ENCODE data around the gene DENND2D. TPM values are rescaled to one million over a fixed set of nuclear protein-coding genes. Genes with fewer than 3 reads are reported as not detected.

The DENND2D gene
- total RNA-seq, 1 donor from 2014 or later = 4.4 TPM

DNA sequence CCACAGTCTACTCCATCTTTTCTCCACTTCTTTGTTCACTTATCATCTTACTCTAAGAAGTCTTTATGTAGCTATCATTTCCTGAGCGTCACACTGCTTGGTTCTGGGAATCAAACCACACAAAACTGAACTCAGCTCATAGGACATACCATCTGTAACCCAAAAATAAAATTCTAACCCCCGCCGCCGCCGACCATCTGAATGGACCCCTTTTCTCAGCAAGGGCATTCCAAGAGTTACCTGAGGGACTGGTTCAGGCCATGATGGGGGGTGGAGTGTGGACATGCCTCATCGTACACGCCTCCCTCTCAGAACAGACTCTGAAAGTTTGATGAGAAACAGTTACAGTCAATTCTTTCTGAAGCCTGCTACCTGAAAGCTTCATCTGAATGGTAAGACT is 14.4 kb upstream of the DENND2D start:
- no peaks in the 10 kb centered on the region for H3K4me1 ChIP-seq
- H3K9me3 ChIP-seq = no peaks in the 10 kb centered on the region
- intact Hi-C loops (cut with DNase I) = no loop called here
- no peak for DNase-seq (ENCODE audit: low spot score in 2 of 2)
- H3K36me3 ChIP-seq = no peaks in the 10 kb centered on the region
- no peak overlapping the region for H3K4me3 ChIP-seq
- H3K27ac ChIP-seq = no peak overlapping the region
- no peaks in the 10 kb centered on the region for H3K27me3 ChIP-seq
- TF ChIP-seq, protein P1, sequence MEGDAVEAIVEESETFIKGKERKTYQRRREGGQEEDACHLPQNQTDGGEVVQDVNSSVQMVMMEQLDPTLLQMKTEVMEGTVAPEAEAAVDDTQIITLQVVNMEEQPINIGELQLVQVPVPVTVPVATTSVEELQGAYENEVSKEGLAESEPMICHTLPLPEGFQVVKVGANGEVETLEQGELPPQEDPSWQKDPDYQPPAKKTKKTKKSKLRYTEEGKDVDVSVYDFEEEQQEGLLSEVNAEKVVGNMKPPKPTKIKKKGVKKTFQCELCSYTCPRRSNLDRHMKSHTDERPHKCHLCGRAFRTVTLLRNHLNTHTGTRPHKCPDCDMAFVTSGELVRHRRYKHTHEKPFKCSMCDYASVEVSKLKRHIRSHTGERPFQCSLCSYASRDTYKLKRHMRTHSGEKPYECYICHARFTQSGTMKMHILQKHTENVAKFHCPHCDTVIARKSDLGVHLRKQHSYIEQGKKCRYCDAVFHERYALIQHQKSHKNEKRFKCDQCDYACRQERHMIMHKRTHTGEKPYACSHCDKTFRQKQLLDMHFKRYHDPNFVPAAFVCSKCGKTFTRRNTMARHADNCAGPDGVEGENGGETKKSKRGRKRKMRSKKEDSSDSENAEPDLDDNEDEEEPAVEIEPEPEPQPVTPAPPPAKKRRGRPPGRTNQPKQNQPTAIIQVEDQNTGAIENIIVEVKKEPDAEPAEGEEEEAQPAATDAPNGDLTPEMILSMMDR (IDR thresholded peaks at IDR 0.05) = no peak

DNA sequence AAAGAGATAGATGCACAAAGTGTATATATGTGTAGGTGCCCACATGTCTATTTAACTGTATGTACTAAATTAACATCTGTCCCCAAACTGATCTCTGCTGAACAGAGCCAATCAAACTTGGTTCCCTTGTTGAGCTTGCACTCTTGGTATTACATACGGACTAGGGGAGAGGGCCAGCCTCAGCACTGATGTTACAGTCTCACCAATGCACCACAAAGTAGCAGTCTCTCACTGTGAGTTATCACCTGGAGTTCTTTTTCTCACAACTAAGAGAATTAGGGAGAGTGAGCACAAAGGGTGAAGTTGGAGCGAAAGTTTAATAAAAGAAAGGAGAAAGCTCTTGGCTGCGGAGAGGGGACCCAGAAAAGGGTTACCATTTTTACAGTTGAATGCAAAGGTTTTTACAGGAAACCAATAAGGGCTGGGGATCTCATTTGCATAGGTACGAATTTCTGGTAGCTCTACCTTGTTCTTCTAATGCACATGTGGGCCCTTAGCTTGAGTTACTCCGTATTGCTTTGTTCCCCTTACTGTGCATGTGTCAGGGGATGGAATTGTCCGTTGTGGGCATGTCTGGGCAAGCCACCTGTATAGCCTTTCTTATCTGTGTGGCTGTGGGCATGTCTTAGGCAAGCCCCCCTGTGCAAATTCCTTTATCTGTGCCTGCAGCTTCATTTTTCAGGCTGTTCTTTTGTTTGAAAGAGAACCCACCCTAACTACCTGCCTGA is 13.8 kb upstream of the DENND2D start:
- H3K27me3 ChIP-seq = no peaks in the 10 kb centered on the region
- TF ChIP-seq, protein P1 (IDR thresholded peaks at IDR 0.05) = no peak
- H3K9me3 ChIP-seq = no peaks in the 10 kb centered on the region
- no peak overlapping the region for H3K4me3 ChIP-seq
- no peak overlapping the region for H3K27ac ChIP-seq
- H3K4me1 ChIP-seq = no peaks in the 10 kb centered on the region
- H3K36me3 ChIP-seq = no peaks in the 10 kb centered on the region
- intact Hi-C loops (cut with DNase I) = no loop called here
- no peak for DNase-seq (ENCODE audit: low spot score in 2 of 2)

DNA sequence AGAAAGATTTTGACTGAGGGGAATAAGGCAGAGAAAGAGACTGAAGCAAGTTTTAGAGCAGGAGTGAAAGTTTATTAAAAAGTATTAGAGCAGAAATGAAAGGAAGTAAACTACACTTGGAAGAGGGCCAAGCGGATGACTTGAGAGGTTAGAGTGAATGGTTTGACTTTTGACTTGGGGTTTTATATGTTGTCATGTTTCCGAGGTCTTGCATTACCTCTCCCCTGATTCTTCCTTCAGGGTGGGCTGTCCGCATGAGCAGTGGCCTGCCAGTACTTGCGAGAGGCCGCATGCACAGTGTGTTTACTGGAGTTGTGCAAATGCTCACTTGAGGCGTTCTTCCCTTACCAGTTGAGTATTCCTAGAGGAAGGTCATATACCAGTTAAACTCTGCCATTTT is 13.0 kb upstream of the DENND2D start:
- no peaks in the 10 kb centered on the region for H3K9me3 ChIP-seq
- no peaks in the 10 kb centered on the region for H3K36me3 ChIP-seq
- H3K27me3 ChIP-seq = no peaks in the 10 kb centered on the region
- H3K27ac ChIP-seq = no peak overlapping the region
- no peak for DNase-seq (ENCODE audit: low spot score in 2 of 2)
- no peaks in the 10 kb centered on the region for H3K4me1 ChIP-seq
- TF ChIP-seq, protein P1 (IDR thresholded peaks at IDR 0.05) = no peak
- H3K4me3 ChIP-seq = no peak overlapping the region
- intact Hi-C loops (cut with DNase I) = no loop called here

DNA sequence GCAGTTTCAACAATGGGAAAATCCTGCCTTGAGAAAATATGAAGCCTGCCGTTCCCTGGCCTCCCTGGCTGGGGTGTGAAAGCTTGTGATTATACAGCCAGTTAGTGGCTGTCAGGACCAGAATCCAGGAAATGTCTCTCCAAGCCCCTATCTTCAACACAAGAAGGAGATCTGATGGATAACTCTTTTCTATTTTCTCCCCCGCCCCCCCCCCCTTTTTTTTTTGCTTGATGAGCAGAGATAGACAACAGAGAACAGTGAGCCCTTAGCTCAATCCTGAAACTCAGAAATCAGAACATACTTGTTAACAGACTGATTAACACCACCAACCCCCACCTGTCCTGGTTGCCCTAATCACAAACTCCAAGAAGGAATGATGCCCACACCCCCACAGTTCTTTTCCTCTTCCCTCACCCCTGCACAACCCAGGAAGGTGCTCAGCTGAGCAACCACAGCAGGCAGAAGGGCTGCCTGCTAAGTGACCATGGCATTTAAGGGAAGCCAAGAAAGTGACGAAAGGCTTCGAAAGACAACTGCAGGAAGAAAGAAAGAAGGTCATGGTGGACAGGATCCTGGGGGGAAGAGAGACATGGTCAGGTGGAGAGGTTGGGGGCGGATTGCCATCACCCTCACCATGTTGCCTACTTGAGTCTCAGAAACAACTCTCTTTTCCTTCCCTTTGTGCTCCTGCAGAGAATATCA is 12.3 kb upstream of the DENND2D start:
- H3K27me3 ChIP-seq = no peaks in the 10 kb centered on the region
- no peaks in the 10 kb centered on the region for H3K9me3 ChIP-seq
- intact Hi-C loops (cut with DNase I) = no loop called here
- H3K27ac ChIP-seq = no peak overlapping the region
- no peaks in the 10 kb centered on the region for H3K4me1 ChIP-seq
- TF ChIP-seq, protein P1 (IDR thresholded peaks at IDR 0.05) = no peak
- no peak overlapping the region for H3K4me3 ChIP-seq
- no peak for DNase-seq (ENCODE audit: low spot score in 2 of 2)
- no peaks in the 10 kb centered on the region for H3K36me3 ChIP-seq

- H3K4me3 ChIP-seq = no peak overlapping the region
- no peak overlapping the region for H3K27ac ChIP-seq
- H3K4me1 ChIP-seq = no peaks in the 10 kb centered on the region
- no peaks in the 10 kb centered on the region for H3K36me3 ChIP-seq
- no peak for DNase-seq (ENCODE audit: low spot score in 2 of 2)
- no peaks in the 10 kb centered on the region for H3K9me3 ChIP-seq
- no peaks in the 10 kb centered on the region for H3K27me3 ChIP-seq
- TF ChIP-seq, protein P1 (IDR thresholded peaks at IDR 0.05) = no peak
- intact Hi-C loops (cut with DNase I) = no loop called here
Measured at GRCh38 chr1:111211921-111212320, 11.5 kb upstream of the DENND2D start.
